MM.1S (cell line): ENCODE measurements around the gene RCOR1.

Source experiments
- DNase-seq: peaks from one replicate; pipeline ENCODE4 v3.0.0-alpha.2; 2015
- H2AFZ ChIP-seq: fragments of 300-600 bp; sonication (generic); 2 replicates; pipeline ENCODE4 v1.6.0; 2016; ENCODE audit warnings: antibody characterized with exemption, low read length
- H3F3A ChIP-seq: fragments of 300-600 bp; sonication (generic); 2 replicates; pipeline ENCODE4 v1.6.1; 2016; ENCODE audit warnings: mild to moderate bottlenecking, antibody characterized with exemption, low read length, moderate library complexity, mixed read lengths; ENCODE audit not compliant: insufficient read depth
- H3K27ac ChIP-seq: fragments of 300-600 bp; sonication (generic); 2 replicates; pipeline ENCODE4 v1.5.1; 2016; ENCODE audit warnings: mild to moderate bottlenecking, low read length
- H3K27me3 ChIP-seq: fragments of 300-600 bp; sonication (generic); replicated peaks from 2 replicates; pipeline ENCODE4 v1.6.0; 2016; ENCODE audit warnings: low read length; ENCODE audit not compliant: insufficient read depth
- H3K36me3 ChIP-seq: fragments of 300-600 bp; sonication (generic); replicated peaks from 2 replicates; pipeline ENCODE4 v1.6.1; 2016; ENCODE audit warnings: mild to moderate bottlenecking, low read length, mixed read lengths; ENCODE audit not compliant: insufficient read depth
- H3K4me1 ChIP-seq: fragments of 300-600 bp; sonication (generic); 2 replicates; pipeline ENCODE4 v1.6.1; 2016; ENCODE audit warnings: low read length, mixed read lengths
- H3K4me2 ChIP-seq: fragments of 300-600 bp; sonication (generic); 2 replicates; pipeline ENCODE4 v1.6.0; 2016; ENCODE audit warnings: low read depth, low read length
- H3K4me3 ChIP-seq: fragments of 300-600 bp; sonication (generic); 2 replicates; pipeline ENCODE4 v1.5.1; 2016; ENCODE audit warnings: low read length, mixed read lengths
- H3K79me2 ChIP-seq: fragments of 300-600 bp; sonication (generic); 2 replicates; pipeline ENCODE4 v1.6.1; 2016; ENCODE audit warnings: mixed run types, low read length, mixed read lengths
- H3K9ac ChIP-seq: fragments of 300-600 bp; sonication (generic); 2 replicates; pipeline ENCODE4 v1.6.1; 2016; ENCODE audit warnings: low read length, mixed read lengths
- H3K9me2 ChIP-seq: fragments of 300-600 bp; sonication (generic); replicated peaks from 2 replicates; pipeline ENCODE4 v1.6.1; 2016; ENCODE audit warnings: mild to moderate bottlenecking, low read length, mixed read lengths; ENCODE audit not compliant: insufficient read depth
- H3K9me3 ChIP-seq: fragments of 300-600 bp; sonication (generic); replicated peaks from 2 replicates; pipeline ENCODE4 v1.6.1; 2016; ENCODE audit warnings: mild to moderate bottlenecking, low read length, mixed read lengths; ENCODE audit not compliant: insufficient read depth
- H4K20me1 ChIP-seq: fragments of 300-600 bp; sonication (generic); 2 replicates; pipeline ENCODE4 v1.6.1; 2016; ENCODE audit warnings: mild to moderate bottlenecking, low read length, moderate library complexity, mixed read lengths; ENCODE audit not compliant: insufficient read depth
- EZH2 ChIP-seq: fragments of 300-600 bp; sonication (generic); optimal IDR thresholded peaks from 2 replicates; pipeline ENCODE3; 2017; ENCODE audit warnings: low read depth, mild to moderate bottlenecking, antibody characterized with exemption, low read length, mixed read lengths
- EZH2phosphoT487 ChIP-seq: fragments of 300-600 bp; sonication (generic); IDR thresholded peaks from 2 replicates; pipeline ENCODE4 v1.6.1; 2018; ENCODE audit warnings: antibody characterized with exemption, low read length
- TF ChIP-seq, protein P1 (sequence below): fragments of 300-600 bp; sonication (generic); IDR thresholded peaks from 2 replicates; pipeline ENCODE4 v1.5.1; 2016; ENCODE audit warnings: antibody characterized with exemption, low read length, mixed read lengths

RCOR1 gene

DNA sequence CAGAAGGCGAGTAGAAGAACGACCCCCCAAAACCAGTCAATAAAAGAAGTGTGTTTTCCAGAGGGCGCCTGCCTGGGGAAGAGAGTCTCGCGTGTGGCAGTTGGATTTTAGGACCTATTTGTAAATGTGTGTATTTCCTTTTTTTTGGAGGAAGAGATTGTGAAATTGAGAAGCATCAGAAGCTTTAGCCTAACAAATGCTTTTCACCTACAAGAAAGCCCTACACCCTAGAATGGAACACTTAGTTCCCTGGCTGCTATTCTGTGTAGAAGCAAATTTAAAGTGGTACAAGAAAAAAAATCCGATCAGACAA is 1.3 kb downstream of the RCOR1 start:
- no peaks in the 10 kb centered on the region for H3K9me2 ChIP-seq
- H2AFZ ChIP-seq: no peak overlapping the region
- peak overlapping the region; percentile 74 for H3K4me3 ChIP-seq
- H3K36me3 ChIP-seq: no peaks in the 10 kb centered on the region
- peak overlapping the region; percentile 67 for H3K4me2 ChIP-seq
- TF ChIP-seq EZH2phosphoT487 (no peak), EZH2 (no peak)
- TF ChIP-seq, protein P1, sequence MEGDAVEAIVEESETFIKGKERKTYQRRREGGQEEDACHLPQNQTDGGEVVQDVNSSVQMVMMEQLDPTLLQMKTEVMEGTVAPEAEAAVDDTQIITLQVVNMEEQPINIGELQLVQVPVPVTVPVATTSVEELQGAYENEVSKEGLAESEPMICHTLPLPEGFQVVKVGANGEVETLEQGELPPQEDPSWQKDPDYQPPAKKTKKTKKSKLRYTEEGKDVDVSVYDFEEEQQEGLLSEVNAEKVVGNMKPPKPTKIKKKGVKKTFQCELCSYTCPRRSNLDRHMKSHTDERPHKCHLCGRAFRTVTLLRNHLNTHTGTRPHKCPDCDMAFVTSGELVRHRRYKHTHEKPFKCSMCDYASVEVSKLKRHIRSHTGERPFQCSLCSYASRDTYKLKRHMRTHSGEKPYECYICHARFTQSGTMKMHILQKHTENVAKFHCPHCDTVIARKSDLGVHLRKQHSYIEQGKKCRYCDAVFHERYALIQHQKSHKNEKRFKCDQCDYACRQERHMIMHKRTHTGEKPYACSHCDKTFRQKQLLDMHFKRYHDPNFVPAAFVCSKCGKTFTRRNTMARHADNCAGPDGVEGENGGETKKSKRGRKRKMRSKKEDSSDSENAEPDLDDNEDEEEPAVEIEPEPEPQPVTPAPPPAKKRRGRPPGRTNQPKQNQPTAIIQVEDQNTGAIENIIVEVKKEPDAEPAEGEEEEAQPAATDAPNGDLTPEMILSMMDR: no peak
- H3K4me1 ChIP-seq: no peaks in the 10 kb centered on the region
- H3K27ac ChIP-seq: no peak overlapping the region; the same call in 1 of the 2 replicates
- H3F3A ChIP-seq: 0 out of 2 replicates have a peak, but pooled peaks cover 3% of the 10 kb centered on the region
- peaks cover 24% of the 10 kb centered on the region for H3K79me2 ChIP-seq
- H3K9ac ChIP-seq: peak overlapping the region; percentile 55; the same call in 1 of the 2 replicates
- no peaks in the 10 kb centered on the region for H3K9me3 ChIP-seq
- no peaks in the 10 kb centered on the region for H3K27me3 ChIP-seq
- no peak for DNase-seq
- no peaks in the 10 kb centered on the region for H4K20me1 ChIP-seq

GRCh38 chr14:102594514-102595175 is 2.2 kb downstream of the RCOR1 start:
- TF ChIP-seq, protein P1: peak; percentile 58
- TF ChIP-seq EZH2: no peak
- TF ChIP-seq EZH2phosphoT487: no peak
- peak overlapping the region; percentile 67 for H3K4me2 ChIP-seq
- H2AFZ ChIP-seq: no peak overlapping the region
- H3K9me2 ChIP-seq: no peaks in the 10 kb centered on the region
- H3F3A ChIP-seq: 0 out of 2 replicates have a peak, but pooled peaks cover 3% of the 10 kb centered on the region
- no peak overlapping the region for H3K9ac ChIP-seq
- peaks cover 28% of the 10 kb centered on the region for H3K79me2 ChIP-seq
- H3K36me3 ChIP-seq: no peaks in the 10 kb centered on the region
- no peaks in the 10 kb centered on the region for H4K20me1 ChIP-seq
- H3K9me3 ChIP-seq: no peaks in the 10 kb centered on the region
- no peaks in the 10 kb centered on the region for H3K27me3 ChIP-seq
- peak; percentile 68 for DNase-seq
- no peak overlapping the region for H3K27ac ChIP-seq
- peak overlapping the region; percentile 74 for H3K4me3 ChIP-seq
- no peaks in the 10 kb centered on the region for H3K4me1 ChIP-seq

- Histone ChIP-seq H3K9ac (no peak overlapping the region), H4K20me1 (no peaks in the 10 kb centered on the region), H3K27ac (no peak overlapping the region), H3K4me3 (no peak overlapping the region), H3K4me1 (no peaks in the 10 kb centered on the region), H3K79me2 (peaks cover 39% of the 10 kb centered on the region), H3K4me2 (no peak overlapping the region), H3F3A (no peaks in the 10 kb centered on the region), H3K9me3 (no peaks in the 10 kb centered on the region), H3K27me3 (no peaks in the 10 kb centered on the region), H2AFZ (no peak overlapping the region), H3K36me3 (no peaks in the 10 kb centered on the region), H3K9me2 (no peaks in the 10 kb centered on the region)
- TF ChIP-seq EZH2phosphoT487 (no peak), EZH2 (no peak)
- TF ChIP-seq, protein P1: no peak
- no peak for DNase-seq
Observed at GRCh38 chr14:102601378-102601925, 9.0 kb downstream of the RCOR1 start.
